ENCODE data around the gene TLK2.
A peak's percentile ranks its signal among the peaks of the same experiment; 100 is the strongest.
"Not testable (repeated sequence)": the region's sequence is repeated elsewhere in the genome, so short reads cannot be mapped to it uniquely, and the experiment has no call there.

The TLK2 gene

DNA sequence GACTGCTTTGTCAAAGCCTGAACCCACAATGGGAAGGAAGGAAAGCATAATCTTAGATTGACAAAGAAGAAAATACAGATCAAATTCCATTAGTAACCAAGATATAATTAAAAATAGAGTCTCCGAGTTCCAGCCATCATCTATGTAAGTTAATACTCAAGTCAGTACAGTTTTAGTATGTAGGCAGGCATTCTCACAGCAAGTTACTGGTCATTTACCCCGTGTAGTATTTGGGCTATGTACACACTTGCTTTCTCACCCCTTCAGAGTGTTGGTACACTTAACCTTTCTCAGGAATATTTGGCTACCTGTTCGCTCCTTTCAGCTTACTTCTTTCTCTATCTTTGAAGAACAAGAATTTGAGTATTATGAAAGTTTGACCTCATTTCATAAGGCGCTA is 57.9 kb downstream of the TLK2 start:
- H3K27ac ChIP-seq; H3K4me3 ChIP-seq (ENCODE audit: low read depth, low read length); DNase-seq; in situ Hi-C loops (cut with HindIII; ENCODE audit: low pct_ligation_motif_present, low sequenced_read_pairs); H3K36me3 ChIP-seq (replicated peaks); H3K27me3 ChIP-seq (replicated peaks): not testable (repeated sequence)

DNA sequence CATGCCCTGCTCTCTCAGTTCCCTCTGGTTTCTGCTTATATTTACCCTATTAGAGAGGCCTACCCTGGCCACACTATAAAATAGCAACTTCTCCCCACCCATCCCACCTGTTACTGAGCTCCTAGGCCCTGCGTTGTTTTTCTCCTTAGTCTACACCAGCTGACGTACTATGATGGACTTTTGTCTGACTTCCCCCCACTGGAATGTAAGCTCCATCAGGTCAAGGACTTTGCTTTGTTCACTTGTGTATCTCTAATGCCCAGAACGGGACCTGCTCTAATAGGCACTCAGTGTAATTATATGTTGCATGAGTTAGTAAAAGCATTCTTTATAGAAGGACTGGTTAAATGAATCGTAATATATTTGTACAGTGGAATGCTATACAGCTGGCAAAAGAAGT is 62.4 kb downstream of the TLK2 start:
- H3K27me3 ChIP-seq (replicated peaks); H3K4me3 ChIP-seq (ENCODE audit: low read depth, low read length); H3K27ac ChIP-seq; in situ Hi-C loops (cut with HindIII; ENCODE audit: low pct_ligation_motif_present, low sequenced_read_pairs); DNase-seq; H3K36me3 ChIP-seq (replicated peaks): not testable (repeated sequence)

GRCh38 chr17:62543278-62543775 is 64.7 kb downstream of the TLK2 start:
- H3K27ac ChIP-seq; H3K36me3 ChIP-seq (replicated peaks); in situ Hi-C loops (cut with HindIII; ENCODE audit: low pct_ligation_motif_present, low sequenced_read_pairs); H3K4me3 ChIP-seq (ENCODE audit: low read depth, low read length); DNase-seq; H3K27me3 ChIP-seq (replicated peaks): not testable (repeated sequence)

GRCh38 chr17:62546066-62546465 is 67.4 kb downstream of the TLK2 start:
- H3K27me3 ChIP-seq (replicated peaks); H3K27ac ChIP-seq; H3K36me3 ChIP-seq (replicated peaks); H3K4me3 ChIP-seq (ENCODE audit: low read depth, low read length); in situ Hi-C loops (cut with HindIII; ENCODE audit: low pct_ligation_motif_present, low sequenced_read_pairs); DNase-seq: not testable (repeated sequence)

DNA sequence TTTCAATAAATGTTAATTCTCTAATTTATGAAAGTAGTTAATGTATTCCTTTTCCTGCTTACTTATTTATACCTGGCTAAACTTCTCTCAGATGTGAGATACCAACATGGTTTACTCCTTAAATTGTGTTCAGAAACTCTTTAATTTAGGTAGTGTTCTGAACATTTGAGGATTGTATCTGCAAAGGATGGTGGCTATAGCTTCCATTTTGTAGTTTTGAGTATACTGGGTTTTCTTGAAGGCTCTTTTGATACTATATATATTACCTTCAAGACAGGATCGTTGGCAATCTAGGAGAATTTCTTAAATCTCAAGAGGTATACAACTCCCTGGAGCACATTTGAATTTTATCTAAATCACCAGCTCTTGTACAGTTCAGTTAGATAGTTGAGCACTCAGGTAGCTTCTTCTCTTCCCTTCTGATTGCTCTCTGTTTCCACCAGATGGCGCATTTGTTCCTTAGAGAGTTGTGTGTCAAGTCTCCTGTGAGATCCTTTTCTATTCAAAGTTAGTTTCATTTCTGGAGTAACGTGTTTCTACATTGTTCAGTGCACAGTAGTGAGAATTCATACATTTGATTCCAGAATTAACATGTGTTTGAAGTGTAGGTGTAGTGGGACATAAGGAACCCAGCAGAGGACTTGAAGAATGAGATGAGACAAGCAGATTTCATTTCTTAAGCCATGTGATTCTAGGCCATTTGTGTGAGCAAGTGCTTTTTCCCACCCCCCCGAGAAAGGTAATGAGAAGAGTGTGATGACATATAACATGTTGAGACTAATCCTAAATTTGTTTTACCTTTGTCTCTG is 74.4 kb downstream of the TLK2 start:
- H3K36me3 ChIP-seq (replicated peaks); H3K27me3 ChIP-seq (replicated peaks); H3K4me3 ChIP-seq (ENCODE audit: low read depth, low read length); in situ Hi-C loops (cut with HindIII; ENCODE audit: low pct_ligation_motif_present, low sequenced_read_pairs): not testable (repeated sequence)
- DNase-seq, result peak; percentile 60
- peak overlapping the region; percentile 47 for H3K27ac ChIP-seq
- TF ChIP-seq CTCF (IDR thresholded peaks at IDR 0.05; ENCODE audit: low read depth, low read length, missing control alignments), result peak; percentile 31

GRCh38 chr17:62557532-62557931 is 78.9 kb downstream of the TLK2 start:
- H3K36me3 ChIP-seq (replicated peaks); H3K4me3 ChIP-seq (ENCODE audit: low read depth, low read length); H3K27me3 ChIP-seq (replicated peaks); in situ Hi-C loops (cut with HindIII; ENCODE audit: low pct_ligation_motif_present, low sequenced_read_pairs); H3K27ac ChIP-seq: not testable (repeated sequence)
- DNase-seq, result peak; percentile 34

DNA sequence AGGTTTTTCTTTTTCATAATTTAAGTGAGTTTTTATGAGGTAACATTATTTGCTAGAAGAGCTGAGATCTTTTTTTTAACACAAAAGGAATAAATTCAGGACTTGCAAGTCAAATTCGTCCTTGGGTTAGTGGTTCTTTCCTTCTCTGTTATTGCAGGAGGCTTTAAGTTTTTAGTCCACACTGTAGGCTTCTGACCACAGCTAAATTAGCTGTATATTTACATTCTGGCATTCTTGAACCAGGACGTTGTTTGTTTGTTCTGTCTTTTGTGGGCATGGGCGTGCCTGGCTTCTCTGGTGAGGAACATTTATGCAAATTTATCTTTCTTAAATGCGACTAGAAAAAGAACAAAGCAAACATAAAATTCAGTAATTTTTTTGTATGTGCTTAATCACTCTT is 80.3 kb downstream of the TLK2 start:
- DNase-seq; H3K27ac ChIP-seq; H3K36me3 ChIP-seq (replicated peaks); H3K27me3 ChIP-seq (replicated peaks); in situ Hi-C loops (cut with HindIII; ENCODE audit: low pct_ligation_motif_present, low sequenced_read_pairs); H3K4me3 ChIP-seq (ENCODE audit: low read depth, low read length): not testable (repeated sequence)

- peak overlapping the region; percentile 11 for H3K27ac ChIP-seq
- in situ Hi-C loops (cut with HindIII; ENCODE audit: low pct_ligation_motif_present, low sequenced_read_pairs); DNase-seq; H3K36me3 ChIP-seq (replicated peaks); H3K27me3 ChIP-seq (replicated peaks); H3K4me3 ChIP-seq (ENCODE audit: low read depth, low read length): not testable (repeated sequence)
Measured at GRCh38 chr17:62560971-62561370, 82.3 kb downstream of the TLK2 start.

GRCh38 chr17:62562656-62563055 is 84.0 kb downstream of the TLK2 start:
- Histone ChIP-seq H3K36me3 (replicated peaks) (peaks cover 13% of the 10 kb centered on the region), H3K27ac (peak overlapping the region; percentile 18), H3K4me3 (ENCODE audit: low read depth, low read length) (no peak overlapping the region), H3K27me3 (replicated peaks) (no peaks in the 10 kb centered on the region)
- TF ChIP-seq CTCF (IDR thresholded peaks at IDR 0.05; ENCODE audit: low read depth, low read length, missing control alignments), result no peak
- peak; percentile 76 for DNase-seq
- in situ Hi-C loops (cut with HindIII; ENCODE audit: low pct_ligation_motif_present, low sequenced_read_pairs), result no loop called here
